IMR-90 (cell line): ENCODE measurements around the gene DNMT3L.

ENCODE experiments used
- BHLHE40 ChIP-seq: fragments of 150-350 bp; IDR thresholded peaks from 2 replicates; pipeline ENCODE4 v1.6.1; 2016; ENCODE audit warnings: mild to moderate bottlenecking, low read depth, low read length
- CEBPB ChIP-seq: IDR thresholded peaks from 2 replicates; pipeline ENCODE4 v1.6.1; 2012; ENCODE audit warnings: low read depth, low read length, improper control_type of control experiment
- FOS ChIP-seq: fragments of 150-350 bp; IDR thresholded peaks from 2 replicates; pipeline ENCODE4 v1.6.1; 2016; ENCODE audit warnings: low read depth, low read length
- MAZ ChIP-seq: IDR thresholded peaks from 2 replicates; pipeline ENCODE4 v1.6.1; 2012; ENCODE audit warnings: low read depth, mild to moderate bottlenecking, low read length, improper control_type of control experiment, moderate library complexity, borderline replicate concordance
- NFE2L2 ChIP-seq: fragments of 150-350 bp; IDR thresholded peaks from 2 replicates; pipeline ENCODE4 v1.6.1; 2016; ENCODE audit warnings: low read depth, mild to moderate bottlenecking, low read length
- POLR2A ChIP-seq: IDR thresholded peaks from 2 replicates; pipeline ENCODE4 v1.6.1; 2012; ENCODE audit warnings: mild to moderate bottlenecking, low read depth, low read length
- RAD21 ChIP-seq: IDR thresholded peaks from 2 replicates; pipeline ENCODE4 v1.6.1; 2012; ENCODE audit warnings: low read length, improper control_type of control experiment
- TF ChIP-seq, protein P1 (sequence below): conservative IDR thresholded peaks from 2 replicates; pipeline ENCODE4 v1.5.1; 2012; ENCODE audit warnings: mild to moderate bottlenecking, low read depth, low read length, improper control_type of control experiment
- TF ChIP-seq, protein P2 (sequence below): fragments of 150-350 bp; IDR thresholded peaks from 2 replicates; pipeline ENCODE4 v1.6.1; 2017; ENCODE audit warnings: mild to moderate bottlenecking, antibody characterized with exemption, low read length, low read depth

DNA sequence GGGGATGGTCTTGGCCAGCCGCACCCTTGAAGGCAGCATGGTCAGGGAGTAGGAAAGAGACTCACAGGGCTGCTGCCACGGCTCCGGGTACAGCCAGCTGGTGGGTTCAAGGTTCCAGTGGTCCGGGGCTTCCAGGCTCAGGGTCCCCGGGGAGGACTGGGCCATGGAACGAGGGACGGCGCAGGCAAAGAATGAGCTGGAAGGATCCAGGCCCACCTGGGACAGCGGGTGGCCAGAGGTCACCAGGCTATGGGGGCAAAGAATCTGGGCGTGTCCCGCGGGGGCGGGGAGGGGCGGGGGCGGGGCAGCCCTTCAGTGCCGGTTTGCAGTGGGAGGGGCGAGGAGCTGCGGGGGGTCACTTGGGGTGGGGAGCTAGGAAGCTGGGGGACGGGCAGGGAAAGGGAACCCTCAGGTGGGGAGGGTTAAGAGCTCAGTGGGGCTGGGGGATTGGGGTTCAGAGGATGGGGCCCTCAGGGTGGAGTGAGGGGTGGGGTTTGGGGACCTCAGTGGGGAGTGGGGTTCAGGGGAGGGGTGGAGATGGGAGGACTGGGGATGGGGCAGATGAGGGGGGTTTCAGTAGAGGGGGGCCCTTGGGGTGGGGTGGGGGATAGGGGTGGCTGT, at the start of gene DNMT3L:
- TF ChIP-seq POLR2A (no peak), RAD21 (no peak), BHLHE40 (no peak), NFE2L2 (no peak), FOS (no peak), MAZ (no peak), CEBPB (no peak)
- TF ChIP-seq, protein P1, sequence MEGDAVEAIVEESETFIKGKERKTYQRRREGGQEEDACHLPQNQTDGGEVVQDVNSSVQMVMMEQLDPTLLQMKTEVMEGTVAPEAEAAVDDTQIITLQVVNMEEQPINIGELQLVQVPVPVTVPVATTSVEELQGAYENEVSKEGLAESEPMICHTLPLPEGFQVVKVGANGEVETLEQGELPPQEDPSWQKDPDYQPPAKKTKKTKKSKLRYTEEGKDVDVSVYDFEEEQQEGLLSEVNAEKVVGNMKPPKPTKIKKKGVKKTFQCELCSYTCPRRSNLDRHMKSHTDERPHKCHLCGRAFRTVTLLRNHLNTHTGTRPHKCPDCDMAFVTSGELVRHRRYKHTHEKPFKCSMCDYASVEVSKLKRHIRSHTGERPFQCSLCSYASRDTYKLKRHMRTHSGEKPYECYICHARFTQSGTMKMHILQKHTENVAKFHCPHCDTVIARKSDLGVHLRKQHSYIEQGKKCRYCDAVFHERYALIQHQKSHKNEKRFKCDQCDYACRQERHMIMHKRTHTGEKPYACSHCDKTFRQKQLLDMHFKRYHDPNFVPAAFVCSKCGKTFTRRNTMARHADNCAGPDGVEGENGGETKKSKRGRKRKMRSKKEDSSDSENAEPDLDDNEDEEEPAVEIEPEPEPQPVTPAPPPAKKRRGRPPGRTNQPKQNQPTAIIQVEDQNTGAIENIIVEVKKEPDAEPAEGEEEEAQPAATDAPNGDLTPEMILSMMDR, result no peak
- TF ChIP-seq, protein P2, sequence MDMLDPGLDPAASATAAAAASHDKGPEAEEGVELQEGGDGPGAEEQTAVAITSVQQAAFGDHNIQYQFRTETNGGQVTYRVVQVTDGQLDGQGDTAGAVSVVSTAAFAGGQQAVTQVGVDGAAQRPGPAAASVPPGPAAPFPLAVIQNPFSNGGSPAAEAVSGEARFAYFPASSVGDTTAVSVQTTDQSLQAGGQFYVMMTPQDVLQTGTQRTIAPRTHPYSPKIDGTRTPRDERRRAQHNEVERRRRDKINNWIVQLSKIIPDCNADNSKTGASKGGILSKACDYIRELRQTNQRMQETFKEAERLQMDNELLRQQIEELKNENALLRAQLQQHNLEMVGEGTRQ, result no peak
